Fibroblast of skin of scalp (primary cell): Measurements from ENCODE around the gene MSI1.

Experiments
- DNase-seq: peaks from one replicate; pipeline ENCODE4 v3.0.0-alpha.2; 2013

MSI1 gene

DNA sequence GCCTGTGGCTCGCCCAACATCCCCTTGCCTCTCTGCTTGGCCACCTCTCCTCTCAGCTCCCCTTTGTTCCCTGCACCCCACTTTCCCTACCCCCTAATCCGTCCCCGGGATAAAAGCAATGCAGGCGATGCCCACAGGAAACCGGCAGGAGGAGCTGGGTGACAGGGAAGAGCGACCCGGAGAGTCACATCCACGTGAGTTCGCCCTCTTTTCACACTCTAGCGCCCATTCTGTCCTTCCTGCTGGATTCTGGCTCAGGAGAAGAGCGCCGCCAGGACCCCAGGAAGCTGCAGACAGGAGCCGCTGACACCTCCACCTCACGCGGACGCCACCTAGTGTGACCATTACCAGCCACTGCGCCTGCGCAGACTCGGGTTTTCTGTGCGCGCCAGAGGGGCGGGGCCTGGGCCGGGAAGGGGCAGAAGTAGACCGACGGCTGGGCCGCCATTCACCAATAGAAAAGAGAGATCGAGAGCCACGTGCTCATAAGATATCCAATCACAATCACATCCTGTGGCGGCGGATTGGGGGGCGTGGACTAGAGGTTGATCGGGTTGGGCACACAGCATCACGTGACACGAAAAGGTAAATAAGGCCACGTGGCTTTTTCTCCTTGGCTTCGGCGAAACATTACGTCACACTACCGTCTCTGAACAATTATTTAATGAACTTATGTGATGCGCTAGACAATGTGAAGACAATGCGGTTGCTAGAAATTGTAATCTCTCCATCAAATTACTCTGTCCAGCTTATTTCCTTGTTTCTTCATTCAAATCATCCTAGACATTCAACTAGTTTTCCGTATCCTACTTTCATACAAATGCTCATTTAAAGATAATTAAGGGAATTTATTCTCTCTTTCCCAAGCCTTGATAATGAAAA is 51.5 kb downstream of the MSI1 start:
- peak; percentile 99 for DNase-seq

DNA sequence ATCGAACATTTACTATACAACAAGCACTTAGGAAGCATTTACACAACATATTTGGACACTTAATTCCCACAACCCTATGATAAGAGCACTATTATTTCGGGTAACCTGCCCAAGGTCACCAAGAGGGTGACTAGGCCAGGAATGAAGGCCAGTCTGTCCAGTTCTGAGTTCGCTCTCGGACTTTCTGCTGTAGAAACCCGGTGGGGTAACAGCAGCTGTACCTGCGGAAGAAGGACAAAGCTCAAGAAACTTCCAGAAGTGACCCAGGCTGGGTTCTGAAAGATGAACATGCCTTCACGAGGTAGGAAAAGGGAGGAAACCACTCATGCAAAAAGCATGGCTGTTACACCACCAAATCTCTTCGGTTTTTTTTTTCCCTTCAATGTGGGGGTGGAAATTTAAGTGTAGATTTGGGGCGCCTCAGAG is 52.2 kb downstream of the MSI1 start:
- no peak for DNase-seq

DNA sequence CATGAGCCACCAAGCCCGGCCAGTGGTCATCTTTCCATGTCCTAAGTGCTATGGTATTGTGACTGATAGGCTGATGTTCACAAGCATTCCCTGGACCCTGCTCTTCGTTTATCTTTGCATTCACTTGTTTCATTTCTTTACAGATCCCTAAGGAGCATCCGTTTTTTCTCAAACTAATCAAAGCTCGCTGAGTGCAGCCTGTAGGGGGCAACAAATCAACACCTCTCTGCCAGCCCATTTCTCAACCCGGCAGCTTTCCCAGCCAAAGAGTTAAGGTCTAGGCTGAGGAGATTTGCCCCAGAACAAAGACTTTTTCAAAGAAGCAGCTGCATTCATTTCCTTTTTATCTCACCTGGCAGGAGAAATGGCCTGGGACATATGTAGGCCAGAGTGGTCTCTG is 54.7 kb downstream of the MSI1 start:
- DNase-seq: no peak

DNA sequence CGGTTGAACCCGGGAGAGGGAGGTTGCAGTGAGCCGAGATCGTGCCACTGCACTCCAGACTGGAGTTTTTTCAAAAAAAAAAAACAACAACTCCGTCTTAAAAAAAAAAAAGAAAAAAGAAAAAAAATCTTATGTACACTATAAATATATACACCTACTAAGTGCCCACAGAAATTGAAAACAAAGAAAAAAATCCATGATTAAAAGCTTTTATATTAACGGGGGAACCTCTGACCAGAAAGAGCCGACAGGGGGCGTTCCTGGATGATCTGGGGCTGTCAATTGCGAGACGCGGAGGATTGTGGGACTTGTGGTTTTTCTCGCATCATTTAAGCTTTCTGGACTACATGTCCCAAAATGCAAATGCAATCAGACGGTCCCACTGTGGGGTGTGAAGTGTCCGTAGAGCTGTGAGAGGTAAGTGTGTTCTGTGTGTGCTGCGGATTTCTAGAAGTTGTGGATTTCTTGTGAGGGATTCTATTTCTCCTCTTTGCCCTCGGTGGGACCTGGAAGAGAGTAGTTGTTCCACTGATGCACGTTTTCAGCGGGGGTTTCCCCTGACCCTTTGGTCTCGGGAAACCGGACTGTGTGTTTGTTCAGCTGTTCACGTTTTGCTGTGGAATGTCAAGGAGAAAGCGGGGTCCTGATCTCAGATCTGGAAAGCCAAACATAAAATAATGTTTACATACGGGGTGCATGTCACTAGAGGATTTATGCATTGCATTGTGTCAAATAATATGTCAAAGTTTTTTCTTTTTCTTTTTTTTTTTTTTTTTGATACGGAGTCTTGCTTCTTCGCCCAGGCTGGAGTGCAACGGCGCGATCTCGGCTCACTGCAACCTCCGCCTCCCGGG is 66.8 kb downstream of the MSI1 start, which contains the start of gene SIRT4:
Gene SIRT4, plus strand, starts transcription at position 360 of the 854 bp plus-strand sequence. CDS start 1,241 bp downstream, outside the sequence.
- DNase-seq: peak; percentile 95

DNA sequence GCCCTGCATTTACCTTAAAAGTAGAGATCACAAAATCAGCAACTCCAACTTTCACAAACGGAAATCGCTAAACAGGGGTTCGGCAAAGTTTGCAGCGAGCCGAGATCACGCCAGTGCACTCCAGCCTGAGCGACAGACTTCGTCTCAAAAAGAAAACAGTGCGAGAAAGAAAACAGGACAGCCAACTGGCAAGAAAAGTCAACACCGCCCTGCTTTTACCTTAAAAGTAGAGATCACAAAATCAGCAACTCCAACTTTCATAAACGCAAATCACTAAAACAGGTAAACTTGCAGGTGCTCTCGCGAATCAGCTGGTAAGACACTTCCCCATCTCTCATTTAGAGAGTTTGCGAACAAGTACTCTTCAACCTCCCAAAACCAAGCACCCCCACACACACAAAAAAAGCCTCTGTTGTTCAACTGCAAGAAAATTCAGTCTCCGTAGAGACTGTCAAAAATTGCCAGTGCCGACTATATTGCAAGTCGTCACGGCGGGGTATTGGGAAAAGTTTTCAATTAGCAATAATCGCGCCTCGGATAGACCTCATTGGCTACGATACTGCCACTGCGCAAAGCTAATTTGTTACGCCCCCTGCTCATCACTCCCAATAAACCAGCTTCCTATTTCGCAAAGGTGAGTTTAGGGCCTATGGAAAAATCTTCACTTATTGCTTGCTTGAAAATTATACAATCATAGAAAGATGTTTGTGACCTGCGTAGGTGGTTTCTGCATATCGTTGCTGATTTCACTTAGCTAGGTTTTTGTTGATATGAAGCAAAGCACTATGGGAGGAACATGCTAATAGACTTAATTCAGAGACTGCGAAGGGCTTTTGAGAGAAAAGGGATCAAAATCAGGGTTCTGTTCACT is 76.1 kb downstream of the MSI1 start, which contains the start of gene RNU4-1:
Gene RNU4-1, minus strand, starts transcription at position 577 of the 871 bp plus-strand sequence.
- DNase-seq: peak; percentile 98

DNA sequence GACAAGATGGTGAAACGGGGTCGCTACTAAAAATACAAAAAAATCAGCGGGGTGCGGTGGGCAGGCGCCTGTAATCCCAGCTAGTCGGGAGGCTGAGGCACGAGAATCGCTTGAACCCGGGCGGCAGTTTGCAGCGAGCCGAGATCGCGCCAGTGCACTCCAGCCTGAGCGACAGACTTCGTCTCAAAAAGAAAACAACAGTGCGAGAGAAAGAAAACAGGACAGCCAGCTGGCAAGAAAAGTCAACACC is 76.6 kb downstream of the MSI1 start:
- no peak for DNase-seq
